Left renal pelvis (tissue), 4 donors: ENCODE measurements around the gene SCYGR4. TPM values are rescaled to one million over a fixed set of nuclear protein-coding genes. Genes with fewer than 3 reads are reported as not detected.

Source experiments
- DNase-seq, 4 donors: peaks; one replicate each; pipeline ENCODE4 v3.0.0-alpha.2; 2013; ENCODE audit warnings: low read depth in 4 of 4, low spot score in 3 of 4
- polyA plus RNA-seq, 4 donors: library from polyadenylated mRNA; unstranded; fragments of 120-200 nt; gene quantifications; one replicate each; pipeline ENCODE4 v1.2.1, GENCODE V29; 2013; ENCODE audit not compliant: insufficient read length in 4 of 4

SCYGR4 gene
- polyA plus RNA-seq, 4 donors, result 0.10 to 0.12 TPM; not detected in 2

DNA sequence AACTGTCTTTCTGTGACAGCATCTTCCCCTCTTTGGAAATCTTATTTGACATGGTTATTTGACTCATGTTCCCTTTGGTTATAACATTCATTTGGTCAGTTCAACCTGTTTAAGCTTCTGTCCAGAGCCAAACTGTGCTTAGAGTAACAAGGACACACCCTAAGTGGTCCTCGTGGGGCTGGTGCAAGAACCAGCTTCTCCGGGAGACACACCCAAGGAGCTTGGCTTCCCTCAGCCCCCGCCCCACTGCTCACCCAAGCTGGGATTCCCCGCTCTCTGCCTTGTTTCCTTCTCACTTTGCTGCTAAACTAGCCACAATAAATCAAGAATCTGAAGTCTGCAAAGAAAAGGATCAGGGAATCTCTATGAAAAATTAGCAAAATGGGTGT lies 4.0 kb upstream of the SCYGR4 start:
- DNase-seq, result no peak

DNA sequence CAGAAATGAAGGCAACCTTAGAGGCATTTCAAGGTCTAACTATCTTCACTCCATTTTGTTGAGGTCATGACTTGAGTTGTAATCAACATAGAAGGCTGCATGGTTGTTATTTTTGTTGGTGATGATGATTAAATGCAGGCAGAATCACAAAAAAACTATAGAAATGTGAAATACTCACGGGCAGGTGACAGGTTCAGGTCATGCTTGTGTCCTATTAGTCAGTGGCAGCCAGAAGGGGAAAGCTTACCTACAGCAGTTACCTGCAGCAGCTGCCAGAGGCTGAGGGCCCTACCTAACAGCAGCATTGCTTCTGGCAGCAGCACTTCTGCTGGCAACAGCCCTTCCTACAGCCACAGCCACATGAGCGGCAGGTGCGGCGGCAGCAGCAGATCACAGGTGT lies 3.1 kb upstream of the SCYGR4 start:
- no peak for DNase-seq

- no peak for DNase-seq
Measured at GRCh38 chr2:227614740-227615139, 2.6 kb upstream of the SCYGR4 start, which contains the start of gene SCYGR3. Gene SCYGR3, minus strand, starts transcription at chr2:227614840. Its CDS starts 0 bp downstream, at chr2:227614840.

- DNase-seq, result no peak
Measured at GRCh38 chr2:227615181-227615580, 2.1 kb upstream of the SCYGR4 start.

DNA sequence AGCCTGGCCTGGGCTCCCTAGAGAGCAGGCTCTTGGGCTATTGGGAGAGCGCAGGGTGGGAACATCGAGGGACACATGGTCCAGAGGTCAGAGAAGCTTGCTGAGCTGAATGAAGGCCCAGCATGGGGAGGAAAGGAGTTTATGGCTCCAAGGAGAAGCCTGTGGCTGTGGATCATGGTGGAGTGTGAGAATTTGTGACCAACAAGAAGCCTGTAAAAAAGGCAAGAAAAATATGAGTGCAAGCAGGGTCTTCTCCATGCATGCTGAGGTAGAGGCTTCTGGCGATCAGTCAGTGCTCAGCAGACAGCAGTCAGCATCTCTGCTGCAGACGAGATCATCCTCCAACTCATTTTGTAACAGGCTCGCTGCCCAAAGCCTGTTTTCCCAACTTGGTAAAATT lies 1.4 kb upstream of the SCYGR4 start:
- DNase-seq, result no peak

DNA sequence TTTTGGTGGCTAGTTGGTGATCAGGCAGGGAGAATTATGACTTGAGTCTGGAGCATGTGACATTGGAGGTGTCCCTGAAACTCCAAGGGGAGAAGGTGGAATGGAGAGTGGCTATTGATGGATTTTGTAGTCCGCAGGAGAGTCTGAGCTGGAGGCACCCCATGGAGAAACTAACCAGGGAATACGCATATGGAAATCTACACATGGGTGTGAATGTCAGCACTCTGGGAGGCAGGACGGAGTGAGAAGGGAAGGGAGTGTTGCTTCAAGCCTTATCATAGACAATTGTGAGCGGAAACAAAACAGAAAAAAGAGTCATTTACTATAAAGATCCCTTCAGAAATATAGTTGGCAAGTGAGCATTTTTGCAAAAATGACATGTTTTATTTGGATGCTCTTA lies 667 bp upstream of the SCYGR4 start:
- no peak for DNase-seq

DNA sequence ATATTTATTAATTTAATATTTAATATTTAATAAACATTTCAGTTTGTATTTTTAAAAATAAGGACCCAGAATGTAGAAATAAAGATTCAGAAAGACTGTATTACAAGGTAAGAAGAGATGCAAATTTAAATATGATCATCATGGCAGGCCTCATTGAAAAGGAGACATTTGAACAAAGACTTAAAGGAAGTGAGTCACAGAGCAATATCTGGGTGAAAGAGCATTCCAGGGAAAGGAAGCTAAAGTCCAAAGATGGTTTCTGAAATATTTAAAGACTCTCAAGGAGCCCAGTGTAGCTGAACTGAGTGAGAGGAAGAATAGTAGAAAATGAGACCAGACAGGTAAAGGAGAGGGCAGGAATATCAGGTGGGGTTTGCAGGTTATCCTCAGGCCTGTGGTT lies 5.9 kb downstream of the SCYGR4 start:
- no peak for DNase-seq

DNA sequence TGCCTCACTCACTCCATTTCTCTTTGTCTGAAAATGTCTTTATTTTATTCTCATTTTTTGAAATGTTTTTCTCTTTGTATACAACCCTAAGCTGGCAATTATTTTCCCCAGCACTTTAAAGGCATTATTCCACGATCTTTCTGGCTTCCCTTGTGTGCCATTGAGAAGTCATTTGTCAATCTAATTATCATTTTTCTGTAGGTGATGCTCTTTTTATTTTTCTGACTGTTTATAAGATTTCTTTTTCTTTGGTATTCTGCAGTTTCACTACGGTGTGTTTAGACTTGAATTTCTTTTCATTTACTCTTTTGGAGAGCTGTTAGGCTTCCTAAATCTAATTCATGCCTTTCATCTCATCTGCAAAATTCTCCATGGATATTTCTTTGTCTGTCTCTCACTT lies 8.1 kb downstream of the SCYGR4 start:
- no peak for DNase-seq

DNA sequence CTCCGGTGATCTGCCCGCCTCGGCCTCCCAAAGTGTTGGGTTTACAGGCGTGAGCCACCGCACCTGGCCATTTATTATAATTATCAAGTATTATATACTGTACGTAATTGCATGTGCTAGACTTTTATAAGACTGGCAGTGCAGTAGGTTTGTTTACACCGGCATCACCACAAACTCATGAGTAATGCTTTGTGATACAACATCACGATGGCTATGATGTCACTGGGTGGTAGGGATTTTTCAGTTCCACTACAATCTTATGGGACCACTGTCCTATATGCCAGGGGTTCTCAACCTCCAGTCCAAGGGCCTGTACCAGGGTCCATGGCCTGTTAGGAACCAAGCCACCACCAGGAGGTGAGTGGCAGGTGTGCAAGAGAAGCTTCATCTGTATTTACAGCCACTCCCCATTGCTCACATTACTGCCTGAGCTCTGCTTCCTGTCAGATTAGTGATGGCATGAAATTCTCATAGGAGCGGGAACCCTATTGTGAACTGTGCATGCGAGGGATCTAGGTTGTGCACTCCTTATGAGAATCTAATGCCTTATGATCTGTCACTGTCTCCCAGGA lies 9.4 kb downstream of the SCYGR4 start:
- DNase-seq, result no peak

DNA sequence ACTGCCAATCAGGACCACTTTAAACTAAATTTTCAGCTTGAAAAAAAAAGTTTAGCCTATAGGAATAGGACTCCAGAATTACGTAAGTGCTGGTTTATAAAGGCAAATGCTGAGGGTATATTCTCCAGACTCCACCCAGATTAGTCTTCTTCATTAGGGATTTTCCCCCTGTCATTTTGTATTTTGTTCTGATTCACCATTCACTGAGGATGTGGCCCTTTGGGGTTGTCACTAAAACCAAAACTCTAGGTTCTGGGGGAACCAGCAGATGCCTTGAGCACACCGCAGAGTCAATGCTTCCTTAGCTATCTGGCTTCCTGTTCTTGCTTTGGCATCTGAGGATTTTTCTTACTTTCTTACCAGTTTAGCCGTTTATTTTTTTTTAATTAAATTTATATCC lies 10.5 kb downstream of the SCYGR4 start:
- no peak for DNase-seq

DNA sequence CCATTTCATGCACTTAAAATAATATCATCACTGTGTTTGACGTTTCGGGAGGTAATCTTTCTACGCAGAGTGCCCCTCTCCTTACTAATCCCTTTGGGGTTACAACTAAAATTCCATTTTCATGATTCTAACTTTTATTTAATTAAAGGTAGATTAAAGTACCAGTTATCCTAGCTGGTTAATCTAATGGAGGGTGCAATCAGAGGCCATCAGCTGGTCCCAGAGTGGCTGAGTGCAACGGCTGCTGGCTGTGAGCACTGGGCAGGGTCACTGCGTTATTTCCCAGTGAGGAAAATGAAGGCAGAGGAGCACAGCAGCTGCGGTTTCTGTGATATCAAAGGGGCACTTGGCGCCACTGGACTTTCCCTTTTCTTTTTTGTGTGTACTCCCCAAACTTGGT lies 12.1 kb downstream of the SCYGR4 start:
- DNase-seq, result no peak

DNA sequence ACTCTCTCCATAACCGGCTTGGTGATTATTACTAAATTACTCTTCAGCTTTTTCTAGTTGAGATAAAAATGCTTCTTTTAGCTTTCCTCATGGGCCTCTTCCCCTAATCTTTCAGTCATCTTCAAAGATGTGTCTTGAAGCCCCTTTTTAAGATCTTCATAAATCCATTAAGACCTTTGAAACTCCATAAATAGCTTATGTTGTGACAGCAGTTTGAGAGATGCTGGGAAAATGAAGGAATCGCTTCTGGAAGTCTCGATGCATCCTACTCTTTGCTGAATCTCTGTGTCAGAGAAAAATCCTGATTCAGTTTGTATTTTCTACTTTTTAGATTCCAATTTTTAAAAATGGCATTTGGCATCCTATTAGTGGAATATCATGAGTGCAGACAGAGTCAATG lies 13.0 kb downstream of the SCYGR4 start:
- DNase-seq, result no peak

DNA sequence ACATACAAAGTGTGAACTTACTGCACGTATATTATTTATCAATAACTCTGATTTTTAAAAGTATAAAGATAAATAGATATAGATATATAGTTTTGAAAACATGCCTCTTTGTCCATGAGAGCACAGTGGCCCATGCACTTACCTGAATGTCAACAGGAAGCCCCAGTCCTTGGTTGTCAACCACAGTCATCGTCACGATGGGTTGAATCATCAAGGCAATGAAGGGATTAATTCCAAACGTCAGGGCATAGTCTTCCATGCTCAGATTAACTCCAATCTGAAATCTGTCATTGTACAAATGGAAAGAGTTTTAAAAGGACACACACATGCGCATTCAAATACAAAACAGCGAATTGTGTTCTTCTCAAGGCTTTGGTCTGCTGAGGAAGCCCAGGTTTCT lies 15.5 kb downstream of the SCYGR4 start:
- DNase-seq, result no peak

DNA sequence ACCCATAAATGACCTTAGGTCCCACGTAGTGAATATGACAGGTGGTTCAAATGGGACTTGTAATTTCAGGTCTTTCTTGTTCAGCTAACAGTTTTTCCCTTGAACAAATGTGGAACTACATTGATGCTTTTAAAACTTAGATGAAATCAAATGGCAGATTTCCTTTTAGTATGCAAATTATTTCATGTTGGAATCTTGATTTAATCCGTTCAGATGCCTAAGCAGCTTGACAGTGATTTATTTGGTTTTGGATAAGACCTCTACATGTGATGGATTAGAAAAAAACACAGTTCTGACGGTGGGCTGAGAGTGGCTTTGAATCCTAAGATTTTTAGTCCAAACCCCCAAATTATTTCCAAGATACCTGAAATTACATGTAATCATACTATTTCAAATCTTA lies 16.9 kb downstream of the SCYGR4 start:
- DNase-seq, result no peak

DNA sequence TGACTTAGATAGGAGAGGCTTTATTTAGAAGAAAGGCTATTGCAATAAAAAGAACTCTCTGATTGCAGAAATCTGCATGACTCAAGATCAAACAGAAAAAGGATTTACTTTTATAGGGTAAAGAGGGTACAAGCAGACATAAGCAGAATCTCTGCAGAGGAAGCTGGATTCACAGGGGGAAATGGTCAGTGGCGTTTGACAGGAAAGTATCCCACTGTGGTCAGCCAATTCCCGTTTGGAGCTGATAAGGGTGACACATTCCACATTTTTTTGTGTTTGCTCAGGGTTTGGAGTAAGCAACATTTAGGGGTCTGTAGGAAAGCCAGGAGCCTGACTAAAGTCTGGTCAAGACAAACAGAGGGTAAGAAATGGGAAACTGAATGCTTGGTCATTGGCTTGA lies 25.4 kb downstream of the SCYGR4 start:
- no peak for DNase-seq

DNA sequence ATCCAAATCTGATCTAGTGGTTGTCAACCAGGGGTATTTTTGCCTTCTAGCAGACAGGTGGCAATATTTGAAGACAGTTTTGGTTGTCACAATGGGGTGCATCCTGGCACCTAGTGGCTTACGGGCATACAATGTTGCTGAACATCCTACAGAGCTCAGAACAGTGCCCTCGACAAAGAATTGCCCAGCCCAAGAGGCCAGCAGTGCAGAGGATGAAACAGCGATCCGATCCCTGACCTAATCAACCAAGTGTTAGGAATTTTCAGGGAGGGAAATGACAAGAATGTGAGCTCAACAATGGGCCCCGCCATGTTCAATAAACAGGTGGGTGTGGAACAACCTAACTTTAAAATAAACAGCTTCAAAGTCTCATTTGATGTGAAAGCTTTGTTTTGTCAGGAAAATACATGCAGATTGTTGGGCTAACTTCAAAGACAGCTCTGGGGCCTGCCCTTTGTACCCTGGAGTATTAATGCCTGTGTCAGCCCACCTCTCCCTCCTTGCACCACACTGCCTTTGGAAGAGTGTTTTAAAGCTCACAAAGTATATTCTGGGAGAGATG lies 26.8 kb downstream of the SCYGR4 start:
- no peak for DNase-seq

DNA sequence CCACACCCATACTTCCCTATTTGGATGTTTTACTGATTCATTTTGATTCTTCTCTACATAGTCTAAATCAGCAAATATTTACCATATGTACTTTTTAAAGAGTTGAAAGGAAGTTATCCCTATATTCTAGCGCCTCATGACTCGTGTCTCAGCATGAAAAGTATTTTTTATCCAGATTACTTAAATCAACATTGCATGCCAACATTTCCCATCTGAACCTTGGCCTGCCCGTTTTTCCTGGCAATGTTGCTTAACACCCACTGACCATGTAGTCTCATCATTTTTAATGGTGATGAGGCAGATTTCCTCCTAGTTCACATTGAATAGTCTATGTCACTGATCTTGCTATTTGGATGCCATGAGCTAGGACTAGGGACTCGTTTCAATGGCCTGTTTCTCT lies 36.1 kb downstream of the SCYGR4 start:
- DNase-seq, result no peak

GRCh38 chr2:227654426-227654825 lies 37.1 kb downstream of the SCYGR4 start:
- no peak for DNase-seq

GRCh38 chr2:227655454-227655853 lies 38.2 kb downstream of the SCYGR4 start:
- DNase-seq, result no peak

DNA sequence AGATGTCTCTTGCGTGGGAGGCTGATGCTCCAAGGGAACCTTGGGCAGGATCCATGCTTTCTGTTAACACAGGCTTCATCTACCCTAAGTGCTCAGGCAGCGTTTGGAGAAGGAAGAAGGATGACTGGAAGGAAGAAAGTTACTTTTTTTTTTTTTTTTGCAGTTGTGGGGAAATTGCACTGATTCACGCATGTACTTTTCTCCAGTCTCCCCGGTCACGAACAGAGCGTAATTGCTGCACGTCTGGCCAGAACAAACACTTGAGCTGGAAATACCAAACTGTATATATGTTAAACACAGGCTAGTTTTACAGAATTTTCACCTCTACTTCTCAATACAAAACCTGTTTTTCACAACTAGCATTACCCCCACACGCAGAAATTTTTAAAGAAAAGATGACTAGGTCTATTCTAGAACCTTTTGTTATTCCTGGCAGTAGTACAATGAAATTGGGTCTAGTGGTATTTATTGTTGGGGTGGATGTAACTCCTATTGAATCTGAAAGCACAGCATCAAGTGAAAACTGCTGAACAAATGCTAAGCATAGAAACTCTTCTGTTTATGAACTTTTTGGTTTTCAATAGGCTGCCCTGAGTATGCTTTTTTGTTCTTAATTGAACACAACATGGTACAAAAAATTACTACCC lies 40.0 kb downstream of the SCYGR4 start:
- no peak for DNase-seq

- no peak for DNase-seq
Measured at GRCh38 chr2:227661025-227661649, 43.8 kb downstream of the SCYGR4 start.

DNA sequence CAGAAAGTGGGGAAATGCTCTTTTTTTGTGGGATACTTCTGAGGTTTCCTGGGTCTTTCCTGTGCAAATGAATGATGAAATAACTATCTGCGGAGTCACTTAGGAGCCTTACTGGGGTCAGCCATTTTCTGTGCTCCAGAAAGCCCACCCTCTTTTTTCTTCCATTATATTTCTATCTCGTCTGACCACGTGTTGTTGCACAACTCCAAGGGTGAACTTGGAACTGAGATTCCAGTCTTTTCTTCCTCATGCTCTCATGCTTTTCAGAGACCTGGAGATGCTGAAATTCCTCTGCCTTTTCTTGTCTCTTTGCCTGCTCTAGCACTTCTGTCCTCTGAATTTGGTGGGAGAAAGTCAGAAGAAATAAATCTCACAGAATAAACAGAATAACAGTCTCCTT lies 44.5 kb downstream of the SCYGR4 start:
- no peak for DNase-seq
